ENCODE data around the gene RNF152.

RNF152 gene

DNA sequence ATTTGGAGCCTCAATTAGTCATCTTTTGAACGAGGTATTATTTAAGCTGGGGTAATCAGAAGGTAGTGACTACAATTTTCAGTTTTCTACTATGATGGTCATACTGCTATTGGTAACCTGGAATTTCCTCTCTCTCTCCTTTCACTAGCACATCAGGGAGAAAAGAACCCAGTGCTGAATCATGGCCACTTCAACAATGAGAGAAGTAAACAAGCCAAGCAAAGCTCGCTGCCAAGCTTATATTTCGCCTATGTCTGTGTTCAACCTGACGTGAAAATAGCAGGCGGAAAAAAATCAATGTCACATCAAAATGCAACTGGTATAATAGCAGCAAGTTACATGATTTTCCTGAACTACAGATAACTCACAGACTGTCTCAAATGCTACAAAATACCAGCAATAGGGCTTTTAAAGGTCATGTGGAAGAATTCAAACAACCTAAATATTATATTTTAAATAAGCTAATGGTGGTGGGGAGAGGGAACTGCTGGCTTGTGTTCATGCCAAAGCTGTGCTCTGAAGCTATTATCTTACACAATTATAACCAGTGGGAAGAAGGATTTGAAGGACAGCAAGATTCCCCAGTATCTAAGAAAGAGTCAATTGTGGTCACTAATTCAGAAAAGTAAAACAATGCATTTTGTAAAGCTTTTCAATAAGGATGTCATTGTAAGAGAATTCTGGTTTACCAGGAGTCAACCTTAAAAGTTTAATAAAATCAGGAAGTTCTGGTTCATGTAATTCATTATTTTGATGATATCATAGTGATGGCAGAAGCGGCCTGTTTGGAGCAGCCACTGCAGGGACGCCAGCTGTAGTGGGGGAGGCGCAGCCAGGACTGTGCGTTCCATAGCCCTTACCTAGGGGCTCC lies 38.0 kb downstream of the RNF152 start:
- DNase-seq (ENCODE audit: low read depth) = peak; percentile 42

- no peak for DNase-seq (ENCODE audit: low read depth)
Observed at GRCh38 chr18:61853855-61854254, 39.0 kb downstream of the RNF152 start.

GRCh38 chr18:61852496-61852895 lies 40.3 kb downstream of the RNF152 start:
- peak; percentile 19 for DNase-seq (ENCODE audit: low read depth)

DNA sequence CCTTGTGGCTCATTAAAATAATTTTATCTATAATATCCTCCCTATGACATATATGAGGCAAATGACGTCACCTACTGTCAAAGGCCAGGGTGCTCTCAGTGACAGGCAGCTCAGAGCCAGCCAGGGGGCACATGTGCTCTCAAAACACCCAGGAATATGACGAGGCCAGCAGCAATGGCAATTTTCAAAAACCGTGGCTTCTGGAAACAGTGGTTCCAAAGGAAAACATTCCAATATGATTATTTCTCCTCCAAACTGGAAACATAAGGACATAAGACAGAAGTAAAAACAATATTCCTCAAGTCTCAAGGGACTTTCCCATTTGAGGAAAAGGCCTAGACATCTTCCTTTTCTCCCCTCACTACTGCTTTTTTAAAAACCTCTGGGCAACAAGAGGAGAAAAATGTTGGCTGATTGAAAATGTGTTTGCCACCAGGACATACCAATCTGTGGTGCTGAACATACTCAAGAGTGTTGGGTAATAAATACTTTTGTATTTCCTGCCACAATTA lies 40.8 kb downstream of the RNF152 start:
- peak; percentile 90 for DNase-seq (ENCODE audit: low read depth)

DNA sequence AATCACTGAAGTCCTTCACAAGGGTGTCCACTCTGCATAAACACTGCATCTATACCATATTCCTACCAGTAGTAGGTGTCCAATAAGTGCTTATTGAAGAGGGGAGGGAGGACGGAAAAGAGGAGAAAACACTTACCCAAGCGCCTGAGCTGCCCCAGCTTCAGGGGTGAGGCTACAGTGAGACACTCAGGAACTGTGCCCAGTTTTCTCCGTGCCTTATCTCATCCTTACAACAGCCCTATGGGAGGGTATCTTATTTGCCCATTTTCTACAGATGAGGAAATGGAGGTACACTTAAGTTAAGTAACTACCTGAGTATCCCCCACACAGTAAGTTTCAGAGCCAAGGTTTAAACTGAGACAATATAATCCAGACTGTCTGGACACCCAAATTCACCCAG lies 41.5 kb downstream of the RNF152 start:
- no peak for DNase-seq (ENCODE audit: low read depth)

- DNase-seq (ENCODE audit: low read depth) = no peak
Observed at GRCh38 chr18:61850756-61851155, 42.1 kb downstream of the RNF152 start.

DNA sequence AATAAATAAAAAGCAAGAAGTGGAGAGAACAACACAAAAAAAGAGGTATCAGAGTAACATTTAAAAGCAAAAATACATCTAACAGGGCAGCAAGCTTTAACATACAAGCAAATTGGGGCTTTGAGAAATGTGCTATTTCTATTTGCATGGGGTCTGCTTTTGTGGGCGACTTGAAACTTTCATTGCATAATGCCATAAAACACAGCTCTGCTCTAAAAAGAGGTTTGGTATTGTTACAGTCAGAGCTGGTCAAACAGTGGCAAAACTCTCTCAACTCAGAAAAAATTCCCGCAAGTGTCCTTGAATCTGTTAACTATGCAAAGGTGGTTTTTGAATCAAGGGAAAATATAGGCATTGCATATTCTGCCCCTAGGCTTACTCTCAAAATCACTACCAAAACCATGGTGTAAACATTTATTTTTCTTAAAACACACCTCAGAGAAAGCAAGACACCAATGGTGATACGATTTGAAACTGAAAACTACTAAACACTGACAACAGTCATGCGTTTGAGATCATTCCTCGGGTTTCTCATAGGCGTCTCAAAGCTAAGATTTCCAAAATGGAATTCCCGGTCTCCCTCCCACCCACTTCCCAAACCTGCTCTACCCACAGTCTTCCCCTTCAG lies 45.5 kb downstream of the RNF152 start:
- DNase-seq (ENCODE audit: low read depth) = no peak

DNA sequence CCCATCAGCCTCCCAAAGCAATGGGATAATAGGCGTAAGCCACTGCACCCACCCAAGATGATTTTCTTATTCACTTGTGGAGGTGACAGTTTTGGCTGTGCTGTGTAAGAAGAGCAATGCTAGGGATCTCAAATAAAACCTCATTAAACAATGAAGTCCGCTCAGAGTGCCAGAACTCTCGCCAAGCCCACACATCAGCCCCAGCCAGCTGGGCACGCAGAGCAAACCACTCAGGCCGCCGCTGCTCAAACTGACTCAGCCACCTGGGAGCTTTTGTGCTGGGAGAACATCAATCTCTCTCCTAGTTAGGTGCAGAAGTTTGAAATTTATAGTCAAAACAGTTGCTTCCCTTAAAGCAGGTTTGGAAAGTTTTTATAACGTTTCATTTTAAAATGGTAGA lies 47.6 kb downstream of the RNF152 start:
- DNase-seq (ENCODE audit: low read depth) = no peak

DNA sequence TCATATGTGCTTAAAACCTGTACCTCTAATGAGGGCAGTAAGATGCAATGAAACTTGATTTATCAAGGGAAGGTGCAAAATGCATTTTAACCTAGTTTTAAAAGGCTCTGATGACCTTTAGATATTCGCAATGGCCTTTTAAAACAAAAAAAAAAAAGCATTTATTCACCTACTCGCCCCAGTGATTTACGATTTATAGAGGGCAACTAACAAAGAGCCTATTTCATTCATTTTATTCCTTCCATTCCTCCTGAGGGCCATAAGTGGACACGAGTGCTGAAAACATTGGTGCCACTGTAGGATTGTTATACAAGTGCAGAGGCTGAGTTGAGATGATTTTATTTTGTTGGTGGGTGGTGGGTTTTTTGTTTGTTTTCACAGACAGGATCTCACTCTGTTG lies 48.1 kb downstream of the RNF152 start:
- no peak for DNase-seq (ENCODE audit: low read depth)

DNA sequence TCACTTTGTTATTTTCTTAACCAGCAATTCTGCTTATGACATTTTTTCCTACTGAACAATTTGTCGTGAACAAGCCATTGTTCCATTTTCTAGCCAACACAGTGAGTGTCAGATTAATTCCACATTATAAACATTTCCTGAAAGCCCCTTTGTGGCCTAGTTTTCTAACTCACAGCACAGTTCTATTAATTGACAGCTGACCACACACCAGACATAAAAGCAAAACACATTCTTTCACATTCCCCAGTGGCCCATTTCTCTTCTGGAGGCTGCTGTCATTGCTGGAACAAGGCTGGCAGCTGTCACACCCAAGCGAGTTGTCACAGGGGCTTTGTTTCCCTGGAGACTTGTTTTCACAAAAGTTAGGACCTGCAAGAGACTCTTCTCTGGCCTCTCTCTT lies 50.7 kb downstream of the RNF152 start:
- DNase-seq (ENCODE audit: low read depth) = peak; percentile 19

GRCh38 chr18:61841706-61842105 lies 51.1 kb downstream of the RNF152 start:
- DNase-seq (ENCODE audit: low read depth) = no peak

- DNase-seq (ENCODE audit: low read depth) = no peak
Observed at GRCh38 chr18:61840324-61840723, 52.5 kb downstream of the RNF152 start.

GRCh38 chr18:61838521-61838920 lies 54.3 kb downstream of the RNF152 start:
- DNase-seq (ENCODE audit: low read depth) = no peak

DNA sequence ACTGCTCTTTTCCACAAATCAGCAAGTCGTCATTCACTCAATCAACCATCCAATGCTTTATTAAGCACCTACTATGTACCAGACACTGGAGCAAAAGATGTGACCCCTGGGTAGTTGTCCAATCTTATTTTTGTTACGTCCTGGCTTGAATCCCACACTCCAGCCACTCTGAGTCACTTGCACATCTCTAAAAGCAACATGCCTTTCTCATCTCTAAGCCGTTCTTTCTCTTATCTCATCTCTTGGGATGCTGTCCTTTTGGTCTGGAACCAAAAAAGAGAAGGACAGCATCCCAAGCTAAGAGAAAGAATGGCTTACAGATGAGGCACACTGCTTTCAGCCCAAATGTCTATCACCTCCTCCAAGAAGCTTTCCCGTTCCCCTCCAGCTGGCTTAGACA lies 58.8 kb downstream of the RNF152 start:
- DNase-seq (ENCODE audit: low read depth) = peak; percentile 91

- DNase-seq (ENCODE audit: low read depth) = peak; percentile 94
Observed at GRCh38 chr18:61833387-61833786, 59.4 kb downstream of the RNF152 start.

DNA sequence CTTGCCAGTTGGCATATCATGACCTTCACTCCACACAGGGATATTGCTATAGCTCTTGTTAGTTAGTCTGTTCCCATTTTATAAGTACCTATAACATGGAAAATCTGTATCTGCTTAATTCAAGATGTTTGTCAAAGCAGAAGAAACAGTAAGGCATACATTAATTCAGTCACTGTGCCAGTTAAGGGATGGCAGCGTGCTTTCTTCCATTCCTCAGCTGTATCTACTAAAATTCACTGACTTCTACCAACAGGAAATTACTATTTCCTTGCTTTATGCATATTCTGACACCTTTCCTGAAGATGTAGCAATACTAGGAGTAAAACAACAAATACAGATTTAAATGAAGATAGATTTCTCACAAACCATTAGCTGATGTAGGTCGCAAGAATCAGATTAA lies 59.9 kb downstream of the RNF152 start:
- DNase-seq (ENCODE audit: low read depth) = no peak

- peak; percentile 42 for DNase-seq (ENCODE audit: low read depth)
Observed at GRCh38 chr18:61831071-61831470, 61.7 kb downstream of the RNF152 start.

DNA sequence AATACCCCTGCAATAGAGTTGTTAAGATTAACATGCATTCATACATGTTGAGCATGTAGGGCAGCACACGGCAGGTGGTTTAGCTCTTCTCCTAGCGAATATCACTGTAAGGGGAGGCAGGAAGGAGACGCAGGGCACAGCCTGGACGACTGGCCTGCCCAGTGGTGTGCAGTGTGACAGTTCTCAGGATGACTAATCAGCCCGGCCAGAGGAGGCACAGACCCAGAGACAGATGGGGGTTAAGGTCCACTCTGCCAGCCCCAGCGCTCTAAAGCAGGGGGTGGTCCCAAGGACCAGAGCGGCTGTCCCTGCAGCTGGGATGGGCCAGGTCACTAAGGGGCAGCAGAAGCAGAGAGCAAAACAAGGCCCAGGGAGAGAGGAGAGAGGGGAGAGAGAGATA lies 63.7 kb downstream of the RNF152 start:
- DNase-seq (ENCODE audit: low read depth) = no peak

- DNase-seq (ENCODE audit: low read depth) = no peak
Observed at GRCh38 chr18:61827591-61827990, 65.2 kb downstream of the RNF152 start.

DNA sequence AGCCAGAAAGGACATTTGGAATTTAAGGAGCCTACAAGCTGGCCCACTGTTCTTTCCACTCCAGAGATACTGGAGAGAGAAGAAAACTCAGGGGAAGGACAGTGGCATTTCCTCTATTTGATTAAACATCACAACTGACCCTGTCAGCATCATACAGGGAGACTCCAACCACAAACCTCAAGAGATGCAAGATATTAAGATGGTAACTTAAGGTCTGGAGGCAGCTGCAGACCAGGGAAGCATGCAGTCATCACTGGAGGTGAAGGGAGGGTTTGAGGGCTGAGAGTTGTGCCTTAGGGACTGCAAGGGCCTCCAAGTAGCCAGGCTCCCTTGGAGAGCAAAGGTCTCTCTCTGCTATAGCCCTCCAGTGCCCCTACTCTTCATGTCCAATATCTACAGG lies 67.4 kb downstream of the RNF152 start:
- peak; percentile 83 for DNase-seq (ENCODE audit: low read depth)

GRCh38 chr18:61824733-61825363 lies 68.0 kb downstream of the RNF152 start:
- DNase-seq (ENCODE audit: low read depth) = no peak

- no peak for DNase-seq (ENCODE audit: low read depth)
Observed at GRCh38 chr18:61823595-61823994, 69.2 kb downstream of the RNF152 start.

DNA sequence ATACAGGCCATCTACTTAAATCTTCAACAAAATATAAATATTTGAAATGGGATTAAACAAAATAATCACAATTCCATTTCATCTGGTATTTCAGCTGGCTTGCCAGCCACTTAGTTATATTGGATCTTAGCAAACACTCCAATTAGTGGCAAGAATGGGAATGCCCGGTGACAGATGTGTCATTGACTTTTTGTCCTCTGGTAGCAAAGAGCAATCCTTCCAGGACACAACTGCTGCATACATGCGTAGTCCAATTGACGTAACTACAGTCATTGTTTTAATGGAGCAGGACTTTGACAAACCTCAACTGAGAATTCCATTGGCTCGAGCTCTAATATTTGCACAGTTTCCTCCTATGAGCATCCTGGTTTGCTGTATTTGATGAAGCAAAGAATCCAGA lies 69.9 kb downstream of the RNF152 start:
- DNase-seq (ENCODE audit: low read depth) = no peak

Data from EH (cell line).